ENCODE measurements around the gene CHMP6.

CHMP6 gene

GRCh38 chr17:80992077-80992947 is 671 bp downstream of the CHMP6 start:
- DNase-seq (ENCODE audit: low read depth in 3 of 3) = no peak

- DNase-seq (ENCODE audit: low read depth in 3 of 3) = no peak
Measured at GRCh38 chr17:80992948-80993624, 1.4 kb downstream of the CHMP6 start.

- no peak for DNase-seq (ENCODE audit: low read depth in 3 of 3)
Measured at GRCh38 chr17:80995131-80995530, 3.5 kb downstream of the CHMP6 start.

GRCh38 chr17:80996422-80997305 is 5.0 kb downstream of the CHMP6 start:
- DNase-seq (ENCODE audit: low read depth in 3 of 3) = no peak

- no peak for DNase-seq (ENCODE audit: low read depth in 3 of 3)
Measured at GRCh38 chr17:80997424-80998117, 5.9 kb downstream of the CHMP6 start.

- no peak for DNase-seq (ENCODE audit: low read depth in 3 of 3)
Measured at GRCh38 chr17:80998118-80998747, 6.6 kb downstream of the CHMP6 start.

- no peak for DNase-seq (ENCODE audit: low read depth in 3 of 3)
Measured at GRCh38 chr17:80998748-80999535, 7.3 kb downstream of the CHMP6 start.

- no peak for DNase-seq (ENCODE audit: low read depth in 3 of 3)
Measured at GRCh38 chr17:80999536-81000333, 8.1 kb downstream of the CHMP6 start.

GRCh38 chr17:81000334-81000630 is 8.6 kb downstream of the CHMP6 start:
- DNase-seq (ENCODE audit: low read depth in 3 of 3) = no peak

- no peak for DNase-seq (ENCODE audit: low read depth in 3 of 3)
Measured at GRCh38 chr17:81000631-81001357, 9.2 kb downstream of the CHMP6 start.

GRCh38 chr17:81002013-81002384 is 10.4 kb downstream of the CHMP6 start:
- no peak for DNase-seq (ENCODE audit: low read depth in 3 of 3)

GRCh38 chr17:81002409-81003361 is 11.0 kb downstream of the CHMP6 start:
- no peak for DNase-seq (ENCODE audit: low read depth in 3 of 3)

- DNase-seq (ENCODE audit: low read depth in 3 of 3) = no peak
Measured at GRCh38 chr17:81003711-81004475, 12.3 kb downstream of the CHMP6 start.

GRCh38 chr17:81006891-81007290 is 15.2 kb downstream of the CHMP6 start:
- DNase-seq (ENCODE audit: low read depth in 3 of 3) = no peak

GRCh38 chr17:81008140-81008539 is 16.5 kb downstream of the CHMP6 start:
- DNase-seq (ENCODE audit: low read depth in 3 of 3) = no peak

- no peak for DNase-seq (ENCODE audit: low read depth in 3 of 3)
Measured at GRCh38 chr17:81009136-81009535, 17.5 kb downstream of the CHMP6 start.

GRCh38 chr17:81010935-81011334 is 19.3 kb downstream of the CHMP6 start:
- no peak for DNase-seq (ENCODE audit: low read depth in 3 of 3)
